Measurements from ENCODE around the gene SIVA1. TPM values are rescaled to one million over a fixed set of nuclear protein-coding genes. Genes with fewer than 3 reads are reported as not detected.

The SIVA1 gene
- total RNA-seq, 1 experiment from 2014 or later: 249 TPM

GRCh38 chr14:104714681-104715080, 38.3 kb upstream of the SIVA1 start:
- Histone ChIP-seq H3K27me3 (ENCODE audit: control insufficient read depth, insufficient read depth, low read length) (no peaks in the 10 kb centered on the region), H3K4me3 (ENCODE audit: insufficient read depth, low read depth, low read length) (no peak overlapping the region), H3K36me3 (replicated peaks; ENCODE audit: control insufficient read depth, insufficient read depth, low read length) (peaks cover 8% of the 10 kb centered on the region)
- DNase-seq: peak; percentile 69

DNA sequence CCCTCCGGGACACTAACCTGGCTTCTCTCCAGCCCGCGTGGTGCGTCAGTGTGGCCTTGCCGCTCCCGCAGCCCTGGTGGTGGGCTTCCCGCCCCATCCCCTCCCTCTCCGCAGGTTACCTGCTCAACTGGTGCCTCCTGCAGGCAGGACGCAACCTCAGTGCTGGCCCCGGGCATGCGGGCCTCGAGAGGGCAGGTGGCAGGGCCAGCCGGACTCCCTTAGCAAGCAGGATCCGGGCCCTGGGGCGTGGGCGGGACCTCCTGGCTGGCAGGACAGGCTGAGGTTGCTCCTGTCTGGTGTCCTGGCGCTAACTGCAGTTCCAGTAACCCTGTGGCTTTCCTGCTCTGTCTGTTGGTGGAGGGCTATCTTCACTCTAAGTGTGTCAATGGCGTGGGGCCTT, 37.5 kb upstream of the SIVA1 start:
- Histone ChIP-seq H3K36me3 (replicated peaks; ENCODE audit: control insufficient read depth, insufficient read depth, low read length) (peaks cover 7% of the 10 kb centered on the region), H3K27me3 (ENCODE audit: control insufficient read depth, insufficient read depth, low read length) (no peaks in the 10 kb centered on the region), H3K4me3 (ENCODE audit: insufficient read depth, low read depth, low read length) (no peak overlapping the region)
- DNase-seq: peak; percentile 69

- Histone ChIP-seq H3K4me3 (ENCODE audit: insufficient read depth, low read depth, low read length) (no peak overlapping the region), H3K36me3 (replicated peaks; ENCODE audit: control insufficient read depth, insufficient read depth, low read length) (peaks cover 5% of the 10 kb centered on the region), H3K27me3 (ENCODE audit: control insufficient read depth, insufficient read depth, low read length) (no peaks in the 10 kb centered on the region)
- peak; percentile 57 for DNase-seq
Measured at GRCh38 chr14:104715871-104716270, 37.1 kb upstream of the SIVA1 start.

DNA sequence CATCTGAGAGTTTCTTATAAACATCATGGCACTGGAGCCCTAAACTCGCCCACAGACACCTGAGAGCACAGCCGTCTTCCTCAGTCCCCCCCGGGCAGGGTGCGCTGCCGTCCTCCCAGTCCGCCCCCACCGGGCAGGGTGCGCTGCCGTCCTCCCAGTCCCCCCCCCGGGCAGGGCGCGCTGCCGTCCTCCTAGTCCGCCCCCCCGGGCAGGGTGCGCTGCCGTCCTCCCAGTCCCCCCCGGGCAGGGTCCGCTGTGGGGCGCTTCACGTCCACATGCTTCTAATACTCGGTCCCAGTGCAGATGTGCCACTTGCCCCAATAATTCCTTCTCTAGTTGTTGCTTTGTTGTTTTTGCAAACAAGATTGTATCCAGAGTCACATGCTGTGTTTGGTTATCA, 35.8 kb upstream of the SIVA1 start:
- Histone ChIP-seq H3K36me3 (replicated peaks; ENCODE audit: control insufficient read depth, insufficient read depth, low read length) (peaks cover 3% of the 10 kb centered on the region), H3K27me3 (ENCODE audit: control insufficient read depth, insufficient read depth, low read length) (no peaks in the 10 kb centered on the region), H3K4me3 (ENCODE audit: insufficient read depth, low read depth, low read length) (no peak overlapping the region)
- no peak for DNase-seq

GRCh38 chr14:104717646-104718045, 35.3 kb upstream of the SIVA1 start:
- Histone ChIP-seq H3K4me3 (ENCODE audit: insufficient read depth, low read depth, low read length) (no peak overlapping the region), H3K27me3 (ENCODE audit: control insufficient read depth, insufficient read depth, low read length) (no peaks in the 10 kb centered on the region), H3K36me3 (replicated peaks; ENCODE audit: control insufficient read depth, insufficient read depth, low read length) (peaks cover 3% of the 10 kb centered on the region)
- no peak for DNase-seq

GRCh38 chr14:104718147-104718546, 34.8 kb upstream of the SIVA1 start:
- Histone ChIP-seq H3K27me3 (ENCODE audit: control insufficient read depth, insufficient read depth, low read length) (no peaks in the 10 kb centered on the region), H3K36me3 (replicated peaks; ENCODE audit: control insufficient read depth, insufficient read depth, low read length) (peaks cover 3% of the 10 kb centered on the region), H3K4me3 (ENCODE audit: insufficient read depth, low read depth, low read length) (no peak overlapping the region)
- no peak for DNase-seq

DNA sequence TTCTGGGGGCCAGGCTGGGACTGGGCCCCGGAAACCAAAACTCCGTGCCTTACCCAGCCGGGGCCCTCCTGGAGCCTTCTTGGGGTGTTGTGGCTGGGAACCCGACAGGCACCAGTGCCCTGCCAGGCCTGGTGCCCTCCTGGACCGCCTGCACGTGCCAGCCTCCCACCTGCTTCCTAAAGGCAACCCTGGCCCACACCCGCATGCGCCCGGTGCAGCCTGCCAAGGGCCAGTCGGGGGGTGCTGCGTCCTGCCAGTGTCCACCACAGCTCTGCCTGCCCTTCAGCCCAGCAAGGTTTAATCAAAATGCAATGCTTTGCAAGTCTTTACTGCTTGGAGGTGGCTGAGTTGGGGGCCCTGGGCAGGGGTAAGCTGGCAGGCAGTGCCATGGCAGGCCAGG, 34.1 kb upstream of the SIVA1 start:
- no peaks in the 10 kb centered on the region for H3K27me3 ChIP-seq (ENCODE audit: control insufficient read depth, insufficient read depth, low read length)
- peaks cover 3% of the 10 kb centered on the region for H3K36me3 ChIP-seq (replicated peaks; ENCODE audit: control insufficient read depth, insufficient read depth, low read length)
- H3K4me3 ChIP-seq (ENCODE audit: insufficient read depth, low read depth, low read length): no peak overlapping the region
- DNase-seq: no peak

DNA sequence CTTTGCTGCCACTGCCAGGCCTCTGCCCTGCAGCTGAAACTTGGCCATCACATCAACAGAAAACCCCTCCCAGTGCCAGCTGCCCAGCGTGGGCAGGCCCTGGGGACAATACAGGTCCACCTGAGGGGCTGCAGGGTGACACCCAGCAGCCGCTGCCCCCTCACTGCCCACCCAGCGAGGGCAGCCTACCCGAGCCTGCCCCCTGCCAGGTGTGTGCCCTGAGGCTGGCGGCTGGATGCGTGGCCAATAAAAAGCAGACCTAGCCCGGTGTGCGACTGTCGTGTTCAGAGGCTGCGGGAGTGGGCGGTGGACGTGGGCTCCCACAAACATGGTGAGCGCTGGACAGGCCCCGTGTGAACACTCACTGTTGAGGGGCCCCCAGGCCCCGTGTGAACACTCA, 33.6 kb upstream of the SIVA1 start:
- H3K4me3 ChIP-seq (ENCODE audit: insufficient read depth, low read depth, low read length): no peak overlapping the region

DNA sequence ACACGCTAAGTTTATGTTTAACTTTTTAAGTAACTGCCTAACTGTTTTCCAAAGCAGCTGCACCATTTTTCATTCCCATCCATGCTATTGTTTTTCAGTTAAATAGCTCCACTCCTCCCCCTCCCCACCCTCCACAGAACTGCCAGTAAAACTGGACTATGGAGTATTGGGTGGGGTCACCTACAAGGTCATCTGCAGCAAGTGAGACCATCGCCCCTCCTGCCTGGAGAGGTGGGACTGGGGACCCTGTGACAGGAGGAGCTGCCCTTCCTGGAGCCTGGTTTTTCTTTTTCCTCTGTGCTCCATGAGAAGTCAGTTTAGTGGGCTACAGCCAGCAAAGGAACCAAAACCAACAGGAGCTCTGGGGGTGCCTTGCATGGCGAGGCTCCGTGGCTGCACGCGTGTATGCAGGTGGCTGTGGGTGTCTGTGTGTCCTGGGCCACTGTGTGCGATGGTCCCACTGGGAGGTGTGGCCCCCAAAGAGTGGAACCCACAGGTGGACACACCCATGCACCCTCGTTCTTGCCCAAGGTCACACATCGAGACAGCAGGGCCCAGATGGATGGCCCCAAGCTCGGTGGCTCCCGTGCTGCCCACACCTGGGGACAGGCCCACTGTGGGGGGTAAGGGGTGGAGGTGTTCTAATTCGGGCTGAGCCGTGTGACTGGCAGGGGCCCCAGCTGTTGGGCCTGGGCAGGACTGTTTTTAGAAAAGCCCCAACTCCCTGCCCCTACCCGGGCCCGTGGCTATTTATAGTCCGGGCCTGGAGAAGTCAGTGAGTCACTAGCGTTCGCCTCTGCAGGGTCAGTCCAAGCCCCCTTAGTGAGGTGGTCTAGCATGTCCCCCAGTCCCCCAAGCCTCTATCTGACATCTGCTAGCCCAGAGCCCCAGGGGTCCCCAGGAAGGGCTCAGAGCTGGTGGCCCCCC, 31.2 kb upstream of the SIVA1 start:
- no peaks in the 10 kb centered on the region; the same call in 1 of the 2 replicates for H3K36me3 ChIP-seq (replicated peaks; ENCODE audit: control insufficient read depth, insufficient read depth, low read length)
- DNase-seq: no peak
- 0 out of 2 replicates have a peak, but pooled peaks cover 2% of the 10 kb centered on the region for H3K27me3 ChIP-seq (ENCODE audit: control insufficient read depth, insufficient read depth, low read length)
- no peak overlapping the region for H3K4me3 ChIP-seq (ENCODE audit: insufficient read depth, low read depth, low read length)

More for the DNA sequence above, 33.6 kb upstream of the SIVA1 start:
- no peak for DNase-seq
- H3K27me3 ChIP-seq (ENCODE audit: control insufficient read depth, insufficient read depth, low read length): no peaks in the 10 kb centered on the region
- H3K36me3 ChIP-seq (replicated peaks; ENCODE audit: control insufficient read depth, insufficient read depth, low read length): peaks cover under 1% of the 10 kb centered on the region

GRCh38 chr14:104722938-104723650, 29.9 kb upstream of the SIVA1 start:
- peak; percentile 88 for DNase-seq
- 0 out of 2 replicates have a peak, but pooled peaks cover 2% of the 10 kb centered on the region for H3K27me3 ChIP-seq (ENCODE audit: control insufficient read depth, insufficient read depth, low read length)
- H3K4me3 ChIP-seq (ENCODE audit: insufficient read depth, low read depth, low read length): peak overlapping the region; percentile 79; the same call in 1 of the 2 replicates
- no peaks in the 10 kb centered on the region; the same call in 1 of the 2 replicates for H3K36me3 ChIP-seq (replicated peaks; ENCODE audit: control insufficient read depth, insufficient read depth, low read length)

- Histone ChIP-seq H3K36me3 (replicated peaks; ENCODE audit: control insufficient read depth, insufficient read depth, low read length) (no peaks in the 10 kb centered on the region; the same call in 1 of the 2 replicates), H3K27me3 (ENCODE audit: control insufficient read depth, insufficient read depth, low read length) (0 out of 2 replicates have a peak, but pooled peaks cover 2% of the 10 kb centered on the region), H3K4me3 (ENCODE audit: insufficient read depth, low read depth, low read length) (peak within 1 kb of the TSS; percentile 79)
- peak; percentile 99 for DNase-seq
Measured at GRCh38 chr14:104723651-104724406, 29.1 kb upstream of the SIVA1 start, which contains the start of gene ADSS1. Gene ADSS1, plus strand, starts transcription at chr14:104724229. Its CDS starts 42 bp downstream, at chr14:104724271.

DNA sequence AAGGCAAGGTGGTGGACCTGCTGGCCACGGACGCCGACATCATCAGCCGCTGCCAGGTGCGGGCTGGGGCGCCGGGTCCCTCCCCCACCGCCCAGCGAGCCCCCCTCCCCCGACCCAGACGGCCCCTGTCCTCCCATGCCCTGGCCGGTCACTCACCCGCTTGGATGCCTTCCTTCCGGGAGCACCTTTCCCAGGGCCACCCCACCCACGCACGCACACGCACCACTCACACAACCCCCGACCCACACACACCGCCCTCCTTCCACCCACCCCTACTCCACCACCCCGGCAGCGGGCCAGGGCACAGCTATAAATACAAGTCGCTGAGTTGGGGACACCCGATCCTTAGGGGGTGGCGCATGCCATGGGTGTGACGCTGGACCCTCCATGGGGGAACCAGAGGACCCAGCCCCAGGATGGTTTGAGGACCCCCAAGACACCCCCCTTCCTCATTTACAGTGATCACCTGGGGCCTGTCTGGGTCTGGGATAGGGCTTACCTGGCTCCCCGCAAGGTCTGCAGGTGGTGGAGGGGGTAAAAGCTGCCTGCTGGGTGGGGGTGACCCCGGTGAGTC, 28.5 kb upstream of the SIVA1 start:
- Histone ChIP-seq H3K36me3 (replicated peaks; ENCODE audit: control insufficient read depth, insufficient read depth, low read length) (no peaks in the 10 kb centered on the region), H3K4me3 (ENCODE audit: insufficient read depth, low read depth, low read length) (peak overlapping the region; percentile 79), H3K27me3 (ENCODE audit: control insufficient read depth, insufficient read depth, low read length) (0 out of 2 replicates have a peak, but pooled peaks cover 2% of the 10 kb centered on the region)
- peak; percentile 91 for DNase-seq

GRCh38 chr14:104724981-104725771, 27.8 kb upstream of the SIVA1 start:
- Histone ChIP-seq H3K27me3 (ENCODE audit: control insufficient read depth, insufficient read depth, low read length) (0 out of 2 replicates have a peak, but pooled peaks cover 2% of the 10 kb centered on the region), H3K4me3 (ENCODE audit: insufficient read depth, low read depth, low read length) (peak overlapping the region; percentile 79), H3K36me3 (replicated peaks; ENCODE audit: control insufficient read depth, insufficient read depth, low read length) (no peaks in the 10 kb centered on the region)
- DNase-seq: peak; percentile 93

All from H7 (cell line).